Measurements from ENCODE around the gene ORC3.

GRCh38 chr6:87637106-87637505 is 47.2 kb downstream of the ORC3 start:
- no peak for TF ChIP-seq CTCF (IDR thresholded peaks at IDR 0.05)
- no peak for TF ChIP-seq POLR2A (IDR thresholded peaks at IDR 0.05)

Data from right lobe of liver (tissue), 4 donors.